MCF 10A (cell line): ENCODE data around the gene CTBP2. TPM values are rescaled to one million over a fixed set of nuclear protein-coding genes. Genes with fewer than 3 reads are reported as not detected.

Source experiments
- BruUV-seq: library from RNA; stranded (reverse); fragments of 400-500 nt; replicated peaks from 2 replicates; lab custom pipeline; 2021; lab: Mats Ljungman, UMichigan
- CTCF ChIA-PET: fragments of 300-600 bp; sonication (Branson Sonifier 250); formaldehyde crosslinking; extraction: SDS; loops from one replicate; lab custom pipeline; 2021; ENCODE audit warnings: antibody characterized with exemption, inconsistent platforms; lab: Yijun Ruan, JAX
- POLR2A ChIA-PET: fragments of 300-600, 350-650 bp; sonication (Branson Sonifier 250); formaldehyde crosslinking; extraction: SDS; loops from one replicate; lab custom pipeline; 2020; ENCODE audit warnings: antibody characterized with exemption, inconsistent platforms; lab: Yijun Ruan, JAX
- DNase-seq: peaks from one replicate; pipeline ENCODE4 v3.0.0-alpha.2; 2018; ENCODE audit not compliant: unreplicated experiment
- H3K27ac Mint-ChIP-seq: one replicate; pipeline ENCODE4 v1.8.0; 2022; ENCODE audit warnings: mild to moderate bottlenecking, low read depth, mixed read lengths; ENCODE audit not compliant: unreplicated experiment
- H3K27me3 Mint-ChIP-seq: one replicate; pipeline ENCODE4 v1.8.0; 2022; ENCODE audit warnings: mixed read lengths; ENCODE audit not compliant: insufficient read depth, unreplicated experiment
- H3K36me3 Mint-ChIP-seq: one replicate; pipeline ENCODE4 v1.8.0; 2022; ENCODE audit warnings: mild to moderate bottlenecking, moderate library complexity, mixed read lengths; ENCODE audit not compliant: insufficient read depth, unreplicated experiment
- H3K4me1 Mint-ChIP-seq: one replicate; pipeline ENCODE4 v1.8.0; 2022; ENCODE audit warnings: mixed read lengths; ENCODE audit not compliant: insufficient read depth, unreplicated experiment
- H3K4me3 Mint-ChIP-seq: one replicate; pipeline ENCODE4 v1.8.0; 2022; ENCODE audit warnings: mild to moderate bottlenecking, moderate library complexity, mixed read lengths; ENCODE audit not compliant: unreplicated experiment
- H3K9me3 Mint-ChIP-seq: one replicate; pipeline ENCODE4 v1.8.0; 2022; ENCODE audit warnings: mixed read lengths; ENCODE audit not compliant: unreplicated experiment
- CTCF ChIP-seq: fragments of 200-600 bp; IDR thresholded peaks from one replicate; pipeline ENCODE4 v1.8.0; 2022; ENCODE audit warnings: antibody characterized with exemption, mild to moderate bottlenecking; ENCODE audit not compliant: unreplicated experiment
- intact Hi-C: fragments of 100-400 bp; cut with micrococcal nuclease; formaldehyde crosslinking; loops from 2 replicates; pipeline ENCODE4 v1.14.1; 2022
- total RNA-seq: library from RNA; stranded (reverse); gene quantifications from 2 replicates; pipeline ENCODE4 v1.2.3, GENCODE V29; 2022

The CTBP2 gene
- total RNA-seq, 1 experiment from 2014 or later: 152 TPM

GRCh38 chr10:125030567-125031197, 129.7 kb downstream of the CTBP2 start:
- ChIA-PET CTCF (interaction anchor here (0.6 to 1.0 kb wide), 2 partner anchors 18 to 344 kb away, joined by 3 to 4 read pairs; no protein-coding TSS in a partner anchor), POLR2A (interaction anchor here (0.5 kb wide), 1 partner anchor 34 kb away, joined by 3 read pairs; no protein-coding TSS in a partner anchor)
- Mint-ChIP-seq H3K36me3 (peaks cover 48% of the 10 kb centered on the region), H3K4me1 (peaks cover 15% of the 10 kb centered on the region), H3K27ac (no peak overlapping the region), H3K27me3 (no peaks in the 10 kb centered on the region), H3K4me3 (no peak overlapping the region), H3K9me3 (no peaks in the 10 kb centered on the region)
- no TSS peak for BruUV-seq
- intact Hi-C loops: no loop called here
- TF ChIP-seq CTCF: no peak
- DNase-seq: no peak

- Mint-ChIP-seq H3K4me3 (no peak overlapping the region), H3K27ac (no peak overlapping the region), H3K36me3 (peaks cover 50% of the 10 kb centered on the region), H3K27me3 (no peaks in the 10 kb centered on the region), H3K9me3 (no peaks in the 10 kb centered on the region), H3K4me1 (peaks cover 7% of the 10 kb centered on the region)
- no peak for TF ChIP-seq CTCF
- intact Hi-C loops: no loop called here
- DNase-seq: no peak
- POLR2A ChIA-PET: interaction anchor here (0.7 kb wide), 1 partner anchor 100 kb away, joined by 3 read pairs; no protein-coding TSS in a partner anchor
- no TSS peak for BruUV-seq
- CTCF ChIA-PET: interaction anchor here (0.6 to 1.3 kb wide), 3 partner anchors 19 to 568 kb away, joined by 3 to 4 read pairs (median 3); no protein-coding TSS in a partner anchor
Observed at GRCh38 chr10:125029584-125030242, 130.7 kb downstream of the CTBP2 start.

- POLR2A ChIA-PET: no interaction called here
- no peak for DNase-seq
- peak overlapping the region; percentile 12 for H3K27ac Mint-ChIP-seq
- no peak for TF ChIP-seq CTCF
- CTCF ChIA-PET: interaction anchor here (0.6 to 1.3 kb wide), 5 partner anchors 9 to 1337 kb away, joined by 3 to 5 read pairs (median 4); no protein-coding TSS in a partner anchor
- BruUV-seq: no TSS peak
- intact Hi-C loops: no loop called here
- peaks cover 5% of the 10 kb centered on the region for H3K4me1 Mint-ChIP-seq
- H3K4me3 Mint-ChIP-seq: no peak overlapping the region
- H3K27me3 Mint-ChIP-seq: no peaks in the 10 kb centered on the region
- no peaks in the 10 kb centered on the region for H3K9me3 Mint-ChIP-seq
- H3K36me3 Mint-ChIP-seq: peaks cover 62% of the 10 kb centered on the region
Observed at GRCh38 chr10:125027871-125028869, 132.2 kb downstream of the CTBP2 start.
